Midbrain (tissue), 1 donor: ENCODE data around the gene SHANK1.

Experiments
- DNase-seq: peaks from one replicate; lab custom pipeline; 2025; lab: John Stamatoyannopoulos, UW

The SHANK1 gene

GRCh38 chr19:50728084-50728737 lies 8.6 kb upstream of the SHANK1 start:
- peak; percentile 73 for DNase-seq

DNA sequence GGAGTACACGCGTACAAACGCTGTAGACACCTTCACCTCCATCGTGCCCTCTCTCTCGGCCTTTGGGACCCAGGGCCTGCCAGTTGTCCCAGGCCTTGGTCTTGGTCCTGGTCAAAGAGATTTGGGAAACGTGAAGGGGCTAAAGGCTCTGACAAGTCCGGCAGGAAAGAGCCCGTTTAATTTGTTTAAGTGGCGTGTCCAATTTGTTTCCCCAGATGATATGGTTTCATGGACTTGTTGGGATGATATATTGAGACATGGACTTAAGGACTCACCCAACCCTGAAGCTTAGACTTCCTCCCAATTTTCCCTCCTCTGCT lies 6.3 kb upstream of the SHANK1 start:
- DNase-seq: no peak

- DNase-seq: no peak
These were observed 5.8 kb upstream of the SHANK1 start for GRCh38 chr19:50725218-50725910.

- DNase-seq: peak; percentile 98
These were observed 5.1 kb upstream of the SHANK1 start for GRCh38 chr19:50724522-50725217.

- no peak for DNase-seq
These were observed 4.3 kb upstream of the SHANK1 start for GRCh38 chr19:50723735-50724521.

DNA sequence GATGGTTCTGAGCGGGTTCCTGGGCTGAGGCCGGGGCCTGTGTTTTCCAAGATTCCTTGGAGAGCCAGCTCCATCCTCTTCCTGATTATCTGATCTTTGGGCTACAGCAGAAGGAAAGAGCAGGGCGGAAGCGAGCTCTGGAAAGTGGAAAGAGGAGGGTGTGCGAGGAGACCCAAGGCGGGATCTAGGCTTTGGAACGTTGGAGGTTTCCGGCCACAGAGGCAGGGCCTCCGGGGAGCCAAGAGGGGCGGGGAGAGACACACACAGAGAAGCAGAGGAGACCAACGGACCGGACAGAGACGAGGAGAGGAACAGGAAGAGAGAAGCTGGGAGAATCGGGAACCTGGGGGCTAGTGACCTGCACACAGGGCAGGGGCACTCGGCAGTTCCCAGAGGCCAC lies 3.5 kb upstream of the SHANK1 start, which contains the start of gene CLEC11A:
TSS of gene CLEC11A (plus strand) at position 296 of the 400 bp plus-strand sequence. CDS start 162 bp downstream, outside the sequence.
- no peak for DNase-seq

- DNase-seq: no peak
These were observed 2.8 kb upstream of the SHANK1 start for GRCh38 chr19:50722201-50723013.

DNA sequence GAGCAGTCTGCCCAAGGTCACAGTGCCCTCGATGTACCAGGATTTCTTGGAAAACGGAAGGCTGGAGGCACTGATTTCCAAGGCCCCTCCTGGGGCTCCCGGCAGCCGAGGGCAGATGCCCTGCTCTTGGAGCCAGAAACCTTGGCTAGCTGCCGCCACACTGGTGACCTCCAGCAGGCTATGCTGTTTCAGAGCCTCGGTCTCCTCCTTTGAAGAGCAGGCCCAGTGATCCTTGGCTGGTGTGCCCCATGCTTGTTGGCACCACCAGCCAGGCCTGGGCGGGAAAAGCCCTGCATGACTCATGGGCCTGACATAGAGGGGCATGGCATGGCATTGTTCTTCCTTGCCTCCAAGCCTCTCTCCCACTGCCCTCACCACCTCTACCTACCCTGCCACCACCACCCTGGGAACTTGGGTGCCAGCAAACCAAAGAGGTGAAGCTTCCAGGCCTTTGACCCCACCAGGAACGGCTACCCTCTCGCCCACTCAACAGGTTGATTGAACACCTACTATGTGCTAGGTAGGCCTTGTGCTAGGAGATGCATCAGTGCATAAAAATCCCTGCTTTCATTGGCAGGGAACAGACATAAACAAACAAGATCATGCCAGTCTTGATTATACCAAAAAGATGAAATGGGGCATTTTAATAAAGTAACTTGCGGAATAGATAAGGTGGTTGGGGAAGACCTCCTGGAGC lies 2.0 kb upstream of the SHANK1 start:
- no peak for DNase-seq

GRCh38 chr19:50720921-50721381 lies 1.3 kb upstream of the SHANK1 start:
- no peak for DNase-seq

- no peak for DNase-seq
These were observed 749 bp upstream of the SHANK1 start for GRCh38 chr19:50720181-50720920.

- DNase-seq: no peak
These were observed 525 bp downstream of the SHANK1 start for GRCh38 chr19:50719119-50719435.

DNA sequence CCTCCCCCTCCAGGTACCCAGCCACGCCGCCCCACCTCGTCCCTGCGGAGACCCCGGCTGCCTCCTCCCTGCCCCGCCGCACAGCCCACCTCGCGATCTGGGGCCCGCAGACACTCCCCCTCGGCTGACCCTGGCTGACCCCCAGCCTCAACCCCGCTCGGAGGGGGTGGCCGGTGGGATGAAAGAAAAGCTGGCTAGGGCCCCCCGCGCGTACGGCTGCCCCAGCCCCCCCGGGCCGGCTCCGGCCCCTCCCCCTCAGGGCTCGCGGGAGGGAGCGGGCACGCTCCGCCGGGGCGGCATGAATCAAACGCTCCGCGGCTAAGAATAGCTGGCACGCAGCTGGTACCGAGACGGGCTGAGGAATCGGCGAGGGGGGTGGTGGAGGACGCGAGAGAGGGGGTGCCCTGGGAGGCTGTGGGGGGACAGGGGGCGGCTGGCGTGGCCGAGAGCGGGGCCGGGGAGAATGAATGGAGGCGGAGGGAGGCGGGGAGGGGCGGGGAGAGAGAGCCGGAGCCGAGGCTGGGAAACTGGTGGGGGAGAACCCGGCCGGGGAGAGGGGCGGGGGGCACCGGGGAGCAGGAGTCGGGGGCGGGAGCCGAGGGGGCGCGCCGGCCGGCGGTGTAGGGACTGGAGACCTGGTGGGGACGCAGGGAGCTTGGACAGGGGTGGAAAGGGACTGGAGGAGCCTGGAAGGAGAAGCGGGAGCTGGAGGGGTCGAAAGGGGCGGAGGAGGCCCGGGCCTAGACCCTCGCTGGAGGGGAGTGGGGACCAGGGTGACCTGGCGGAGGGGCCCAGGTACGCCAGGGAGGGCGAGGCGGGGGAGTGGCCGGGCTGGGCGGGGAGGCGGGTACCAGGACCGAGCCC lies 1.1 kb downstream of the SHANK1 start:
- DNase-seq: no peak

DNA sequence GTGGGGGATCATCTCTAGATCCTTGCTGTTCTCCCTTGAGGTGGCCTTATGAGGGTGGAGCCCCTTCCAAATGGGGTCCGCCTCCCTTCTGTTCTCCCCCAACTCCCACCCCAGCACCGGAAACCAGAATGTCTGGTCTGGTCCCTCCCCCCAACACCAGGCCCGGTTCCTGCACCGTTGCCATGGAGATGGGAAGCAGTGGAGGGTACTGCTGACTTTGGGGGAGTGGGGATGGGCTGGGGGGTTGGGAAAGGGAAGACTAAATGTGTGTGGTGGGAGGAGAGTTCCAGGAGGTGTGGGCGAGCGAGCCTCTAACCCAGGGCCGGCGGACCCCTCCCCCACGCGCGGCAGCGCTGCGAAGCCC lies 1.7 kb downstream of the SHANK1 start:
- no peak for DNase-seq

- DNase-seq: no peak
These were observed 2.4 kb downstream of the SHANK1 start for GRCh38 chr19:50717026-50717723.

- DNase-seq: no peak
These were observed 3.2 kb downstream of the SHANK1 start for GRCh38 chr19:50716178-50717025.

- DNase-seq: no peak
These were observed 5.9 kb downstream of the SHANK1 start for GRCh38 chr19:50713556-50714236.

DNA sequence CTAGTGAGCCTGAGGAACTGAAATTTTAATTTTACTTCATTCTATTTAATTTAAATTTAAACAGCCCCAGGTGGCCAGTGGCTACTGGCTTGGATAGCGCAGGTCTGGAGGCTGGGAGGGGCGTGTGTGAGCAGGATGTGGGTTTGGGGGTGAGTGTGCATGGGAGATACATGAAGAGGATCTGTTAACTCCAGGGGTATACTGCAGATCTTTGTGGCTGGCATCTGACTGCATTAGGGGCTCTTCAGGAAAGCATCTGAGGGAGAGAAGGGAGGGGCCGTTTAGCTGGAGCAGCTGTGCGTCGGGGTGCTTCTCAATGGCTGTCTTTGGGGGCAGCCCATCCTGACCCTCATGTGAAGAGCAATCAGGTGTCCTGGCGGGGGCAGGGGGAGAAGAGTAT lies 6.8 kb downstream of the SHANK1 start:
- DNase-seq: no peak
